Fibroblast of skin of scalp (primary cell): ENCODE data around the gene SNF8.

ENCODE experiments used
- DNase-seq: peaks from one replicate; pipeline ENCODE4 v3.0.0-alpha.2; 2013

SNF8 gene

GRCh38 chr17:48883171-48883570 lies 61.5 kb downstream of the SNF8 start:
- no peak for DNase-seq

DNA sequence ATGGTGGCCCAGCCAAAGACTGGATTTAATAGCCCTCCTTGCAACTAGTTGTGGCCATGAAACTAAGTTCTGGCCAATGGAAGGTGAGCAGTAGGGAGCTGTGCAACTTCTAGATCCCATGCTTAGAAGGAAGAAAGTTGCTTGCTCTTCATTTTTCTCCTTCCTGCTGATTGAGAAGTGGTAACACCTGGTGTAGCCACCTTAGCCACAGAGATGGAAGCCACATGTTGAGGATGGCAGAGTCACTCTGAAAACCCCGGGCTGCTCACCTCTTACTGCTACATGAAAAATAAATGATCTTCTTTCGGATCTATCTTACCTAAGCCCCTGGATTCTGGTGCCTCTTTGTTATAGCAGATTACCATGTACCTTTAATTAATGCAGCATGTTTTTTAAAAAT lies 62.4 kb downstream of the SNF8 start:
- no peak for DNase-seq
